Parathyroid adenoma (tissue), 2 donors: ENCODE data around the gene DUSP12.

Experiments used
- H2AFZ ChIP-seq: fragments of 300-600 bp; sonication (generic); one replicate; pipeline ENCODE4 v1.7.0; 2017; ENCODE audit warnings: antibody characterized with exemption, mild to moderate bottlenecking
- H3K27ac ChIP-seq: fragments of 300-600 bp; sonication (generic); one replicate; pipeline ENCODE4 v1.7.0; 2017
- H3K27me3 ChIP-seq: fragments of 300-600 bp; sonication (generic); one replicate; pipeline ENCODE4 v1.7.0; 2017; ENCODE audit warnings: low read length; ENCODE audit not compliant: control insufficient read depth, insufficient read depth
- H3K36me3 ChIP-seq: fragments of 300-600 bp; sonication (generic); one replicate; pipeline ENCODE4 v1.7.0; 2017; ENCODE audit warnings: low read length; ENCODE audit not compliant: control insufficient read depth, insufficient read depth
- H3K4me1 ChIP-seq: fragments of 300-600 bp; sonication (generic); one replicate; pipeline ENCODE4 v1.7.0; 2017; ENCODE audit warnings: control low read depth
- H3K4me2 ChIP-seq: fragments of 300-600 bp; sonication (generic); one replicate; pipeline ENCODE4 v1.7.0; 2017; ENCODE audit warnings: low read length
- H3K4me3 ChIP-seq: fragments of 300-600 bp; sonication (generic); one replicate; pipeline ENCODE4 v1.7.0; 2017; ENCODE audit warnings: low read depth, low read length
- H3K79me2 ChIP-seq: fragments of 300-600 bp; sonication (generic); one replicate; pipeline ENCODE4 v1.7.0; 2017; ENCODE audit warnings: control low read depth
- H3K9ac ChIP-seq: fragments of 300-600 bp; sonication (generic); one replicate; pipeline ENCODE4 v1.7.0; 2017; ENCODE audit warnings: mild to moderate bottlenecking
- H3K9me3 ChIP-seq: fragments of 300-600 bp; sonication (generic); one replicate; pipeline ENCODE4 v1.7.0; 2017; ENCODE audit warnings: low read length; ENCODE audit not compliant: control insufficient read depth
- TF ChIP-seq, protein P1 (sequence below): fragments of 300-600 bp; sonication (generic); IDR thresholded peaks from one replicate; pipeline ENCODE4 v1.7.0; 2017; ENCODE audit warnings: antibody characterized with exemption, mild to moderate bottlenecking
- donor health status: primary hyperparathyroidism.

DUSP12 gene

DNA sequence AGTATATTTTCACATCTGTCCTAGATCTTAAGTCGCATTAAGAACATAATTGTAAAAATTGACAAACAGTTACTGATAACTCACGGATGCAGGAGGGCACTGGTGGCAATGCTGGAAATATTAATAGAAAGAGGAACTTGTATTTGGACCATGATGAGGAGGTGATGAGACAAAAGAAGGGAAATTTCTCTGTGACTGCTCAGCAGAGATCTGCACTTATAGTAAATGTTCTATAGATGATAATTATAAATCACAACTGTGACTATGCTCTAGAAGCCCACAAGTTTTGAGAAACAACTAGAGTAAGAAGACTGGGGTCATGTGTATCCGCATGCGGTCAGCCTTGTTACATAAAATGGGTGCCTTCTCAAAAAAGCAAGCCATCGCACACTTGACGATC is 8.7 kb upstream of the DUSP12 start:
- Histone ChIP-seq H3K36me3 (no peaks in the 10 kb centered on the region), H3K4me3 (no peak overlapping the region), H2AFZ (no peak overlapping the region), H3K4me1 (no peaks in the 10 kb centered on the region), H3K79me2 (no peaks in the 10 kb centered on the region), H3K9me3 (no peaks in the 10 kb centered on the region), H3K9ac (no peak overlapping the region), H3K27ac (no peak overlapping the region), H3K27me3 (no peaks in the 10 kb centered on the region), H3K4me2 (no peak overlapping the region)
- TF ChIP-seq, protein P1, sequence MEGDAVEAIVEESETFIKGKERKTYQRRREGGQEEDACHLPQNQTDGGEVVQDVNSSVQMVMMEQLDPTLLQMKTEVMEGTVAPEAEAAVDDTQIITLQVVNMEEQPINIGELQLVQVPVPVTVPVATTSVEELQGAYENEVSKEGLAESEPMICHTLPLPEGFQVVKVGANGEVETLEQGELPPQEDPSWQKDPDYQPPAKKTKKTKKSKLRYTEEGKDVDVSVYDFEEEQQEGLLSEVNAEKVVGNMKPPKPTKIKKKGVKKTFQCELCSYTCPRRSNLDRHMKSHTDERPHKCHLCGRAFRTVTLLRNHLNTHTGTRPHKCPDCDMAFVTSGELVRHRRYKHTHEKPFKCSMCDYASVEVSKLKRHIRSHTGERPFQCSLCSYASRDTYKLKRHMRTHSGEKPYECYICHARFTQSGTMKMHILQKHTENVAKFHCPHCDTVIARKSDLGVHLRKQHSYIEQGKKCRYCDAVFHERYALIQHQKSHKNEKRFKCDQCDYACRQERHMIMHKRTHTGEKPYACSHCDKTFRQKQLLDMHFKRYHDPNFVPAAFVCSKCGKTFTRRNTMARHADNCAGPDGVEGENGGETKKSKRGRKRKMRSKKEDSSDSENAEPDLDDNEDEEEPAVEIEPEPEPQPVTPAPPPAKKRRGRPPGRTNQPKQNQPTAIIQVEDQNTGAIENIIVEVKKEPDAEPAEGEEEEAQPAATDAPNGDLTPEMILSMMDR: no peak

DNA sequence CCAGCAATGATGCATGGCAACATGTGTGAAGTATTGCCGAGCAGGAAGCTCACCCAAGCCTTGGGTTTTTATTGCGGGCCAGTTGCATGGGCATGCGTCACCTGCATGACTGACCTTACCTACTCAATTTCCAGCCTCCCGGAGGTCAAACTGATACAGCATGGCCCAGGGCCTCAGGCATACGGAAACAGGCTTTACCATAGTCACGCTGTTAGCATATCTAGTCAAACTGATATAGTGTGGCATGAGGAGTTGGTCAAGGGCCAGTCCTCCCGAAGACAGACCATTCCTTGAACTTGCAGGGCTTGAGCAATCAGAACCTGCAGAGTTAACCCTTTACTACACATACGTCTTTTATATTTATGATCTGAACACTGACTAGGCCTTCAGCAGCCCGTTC is 6.4 kb upstream of the DUSP12 start:
- Histone ChIP-seq H3K79me2 (no peaks in the 10 kb centered on the region), H3K36me3 (no peaks in the 10 kb centered on the region), H3K4me2 (no peak overlapping the region), H2AFZ (no peak overlapping the region), H3K27ac (no peak overlapping the region), H3K9me3 (no peaks in the 10 kb centered on the region), H3K9ac (no peak overlapping the region), H3K27me3 (no peaks in the 10 kb centered on the region), H3K4me1 (no peaks in the 10 kb centered on the region), H3K4me3 (no peak overlapping the region)
- TF ChIP-seq, protein P1: no peak

DNA sequence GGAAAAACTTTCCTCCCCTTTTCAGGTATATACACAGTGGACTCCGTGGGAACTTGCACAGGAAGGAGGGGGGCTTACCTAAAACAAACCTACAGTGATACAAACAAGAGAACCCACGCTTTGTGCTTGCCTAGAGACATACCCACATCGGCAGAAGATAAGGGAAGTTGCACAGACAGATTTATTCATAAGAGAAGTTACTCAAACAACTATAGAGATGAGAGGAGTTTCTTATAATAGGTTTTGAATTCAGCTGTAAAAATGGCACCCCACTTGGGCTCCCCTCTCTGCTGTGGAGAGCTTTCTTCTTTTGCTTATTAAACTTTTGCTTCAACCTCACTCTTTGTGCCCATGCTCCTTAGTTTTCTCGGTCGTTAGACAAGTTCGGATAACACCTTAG is 1.8 kb upstream of the DUSP12 start:
- H3K27ac ChIP-seq: no peak overlapping the region
- no peak overlapping the region for H3K4me3 ChIP-seq
- no peaks in the 10 kb centered on the region for H3K9me3 ChIP-seq
- no peak overlapping the region for H3K4me2 ChIP-seq
- H3K4me1 ChIP-seq: no peaks in the 10 kb centered on the region
- no peaks in the 10 kb centered on the region for H3K27me3 ChIP-seq
- no peak overlapping the region for H2AFZ ChIP-seq
- no peaks in the 10 kb centered on the region for H3K79me2 ChIP-seq
- no peaks in the 10 kb centered on the region for H3K36me3 ChIP-seq
- no peak overlapping the region for H3K9ac ChIP-seq
- TF ChIP-seq, protein P1: no peak

DNA sequence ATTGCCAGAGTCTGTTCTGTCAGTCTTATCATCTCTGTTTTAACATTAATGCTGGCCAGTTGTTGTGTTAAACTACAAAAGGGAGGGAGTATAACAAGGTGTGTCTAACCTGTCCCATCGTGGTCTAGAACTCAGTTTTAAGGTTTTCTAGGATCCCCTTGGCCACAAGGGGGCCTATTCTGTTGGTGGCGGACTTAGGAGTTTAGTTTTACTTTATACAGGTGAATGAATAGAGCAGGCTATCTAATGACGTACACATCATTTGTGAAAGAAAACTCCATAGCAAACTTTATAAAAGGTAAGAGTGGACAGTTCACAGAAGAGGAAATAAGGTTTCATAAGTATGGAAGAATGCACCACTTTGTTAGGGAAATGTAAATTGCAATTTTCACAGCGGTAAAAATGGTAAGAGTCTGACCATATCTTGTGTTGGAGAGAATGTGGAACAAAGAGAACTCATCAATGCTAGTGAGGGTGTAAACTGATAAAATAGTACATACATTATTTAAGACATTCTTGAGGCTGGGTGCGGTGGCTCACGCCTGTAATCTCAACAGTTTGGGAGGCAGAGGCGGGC is 14.0 kb downstream of the DUSP12 start:
- Histone ChIP-seq H3K36me3 (no peaks in the 10 kb centered on the region), H3K9ac (no peak overlapping the region), H3K79me2 (peaks cover 7% of the 10 kb centered on the region), H3K4me3 (no peak overlapping the region), H2AFZ (no peak overlapping the region), H3K27me3 (no peaks in the 10 kb centered on the region), H3K27ac (no peak overlapping the region), H3K4me1 (peaks cover 3% of the 10 kb centered on the region), H3K9me3 (no peaks in the 10 kb centered on the region), H3K4me2 (no peak overlapping the region)
- TF ChIP-seq, protein P1: no peak
